Left kidney (tissue), 8 donors: Measurements from ENCODE around the gene GNAT3. TPM values are rescaled to one million over a fixed set of nuclear protein-coding genes. Genes with fewer than 3 reads are reported as not detected.

Experiments used
- DNase-seq: peaks from one replicate; pipeline ENCODE4 v3.0.0-alpha.2; 2013
- long read RNA-seq, 8 donors: transcript quantifications; one replicate each; lab custom pipeline, GENCODE V29; 2026
- polyA plus RNA-seq: library from polyadenylated mRNA; unstranded; fragments of 120-200 nt; gene quantifications from one replicate; pipeline ENCODE4 v1.2.1, GENCODE V29; 2013; ENCODE audit not compliant: insufficient read length

Gene GNAT3
- polyA plus RNA-seq: not detected
- long read RNA-seq, donor 1: 0 reads
- long read RNA-seq, donor 2: 0 reads
- long read RNA-seq, donor 3: 0 reads
- long read RNA-seq, donor 4: 0 reads
- long read RNA-seq, donor 5: 0 reads
- long read RNA-seq, donor 6: 0 reads
- long read RNA-seq, donor 7: 0 reads
- long read RNA-seq, donor 8: 0 reads

DNA sequence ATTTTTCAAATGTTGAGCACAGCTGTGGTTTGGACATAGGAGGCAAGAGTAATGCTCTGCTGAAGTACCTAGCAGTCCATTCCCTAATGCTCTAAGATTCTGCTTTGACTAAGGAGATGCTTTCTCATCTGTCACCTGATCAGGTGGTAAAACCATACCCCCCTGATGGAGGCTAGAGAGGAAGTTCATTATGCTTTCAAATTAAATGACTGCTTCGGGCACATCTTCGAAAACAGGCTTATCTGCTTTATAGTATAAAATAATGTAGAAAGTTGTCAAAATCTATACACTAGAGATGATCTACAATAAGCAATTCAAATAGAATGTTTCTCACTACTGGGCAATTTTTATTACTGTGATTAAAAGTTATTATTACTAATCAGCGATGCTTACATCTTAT is at the start of gene GNAT3:
Gene GNAT3, minus strand, starts transcription at position 101 of the 400 bp plus-strand sequence. CDS start 138 bp downstream, outside the sequence.
- DNase-seq: no peak

DNA sequence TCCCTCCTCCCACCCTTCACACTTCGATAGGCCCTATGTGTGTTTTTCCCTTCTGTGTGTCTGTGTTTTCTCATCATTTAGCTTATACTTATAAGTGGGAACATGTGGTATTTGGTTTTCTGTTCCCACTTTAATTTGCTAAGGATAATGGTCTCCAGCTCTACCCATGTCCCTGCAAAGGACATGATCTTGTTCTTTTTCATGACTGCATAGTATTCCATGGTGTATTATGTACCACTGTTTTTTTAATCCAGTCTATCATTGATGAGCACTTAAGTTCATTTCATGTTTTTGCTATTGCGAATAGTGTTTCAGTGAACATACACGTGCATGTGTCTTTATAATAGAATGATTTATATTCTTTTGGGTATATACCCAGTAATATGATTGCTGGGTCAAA is 46.3 kb upstream of the GNAT3 start:
- no peak for DNase-seq

DNA sequence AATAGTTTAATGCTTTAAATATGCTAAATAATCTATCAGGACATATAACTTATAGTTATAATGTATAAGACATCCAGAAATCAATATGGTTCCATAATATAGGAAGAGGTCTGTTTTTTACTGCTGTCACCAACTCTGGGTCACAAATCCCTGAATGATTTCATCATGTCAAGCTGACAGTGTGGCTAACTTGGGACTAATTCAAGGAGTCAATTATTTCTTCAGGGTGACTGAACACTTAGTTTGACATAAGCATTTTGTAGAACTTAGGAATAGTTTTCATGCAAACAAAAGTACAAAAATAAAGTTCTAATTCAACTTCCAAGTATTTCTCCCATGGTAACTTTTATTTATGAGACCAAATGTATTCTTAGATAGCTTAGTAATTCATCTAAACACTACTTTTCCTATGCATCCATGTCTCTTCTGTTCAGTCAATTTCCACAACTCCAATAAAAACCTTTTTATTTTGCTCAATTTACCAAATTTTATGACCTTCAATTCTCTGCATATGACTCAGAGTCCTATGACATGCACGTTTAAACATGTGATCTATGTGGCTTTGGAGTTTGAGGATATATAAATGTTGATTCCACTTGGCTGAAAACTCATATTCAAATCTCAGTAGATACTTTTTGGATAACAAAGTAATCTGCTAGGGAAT is 40.3 kb upstream of the GNAT3 start:
- DNase-seq: no peak

DNA sequence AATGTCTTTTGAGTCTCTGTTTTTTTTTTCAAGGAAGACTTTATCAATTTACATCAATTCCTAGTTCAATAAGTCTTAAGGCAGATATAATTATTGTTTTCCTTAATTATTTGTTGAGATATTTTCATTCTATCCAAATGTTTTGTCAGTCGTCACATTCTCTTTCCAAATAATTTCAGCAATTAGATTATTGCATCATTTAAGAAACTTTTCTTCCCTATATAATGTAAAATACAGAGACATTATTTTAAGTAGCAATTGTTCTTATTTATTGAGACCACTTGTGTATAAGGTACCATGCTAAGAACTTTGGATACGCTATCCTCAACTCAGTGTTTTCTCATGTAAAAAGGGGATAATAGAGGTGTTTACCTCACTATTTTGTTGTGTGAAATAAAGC is 38.1 kb upstream of the GNAT3 start:
- DNase-seq: no peak

DNA sequence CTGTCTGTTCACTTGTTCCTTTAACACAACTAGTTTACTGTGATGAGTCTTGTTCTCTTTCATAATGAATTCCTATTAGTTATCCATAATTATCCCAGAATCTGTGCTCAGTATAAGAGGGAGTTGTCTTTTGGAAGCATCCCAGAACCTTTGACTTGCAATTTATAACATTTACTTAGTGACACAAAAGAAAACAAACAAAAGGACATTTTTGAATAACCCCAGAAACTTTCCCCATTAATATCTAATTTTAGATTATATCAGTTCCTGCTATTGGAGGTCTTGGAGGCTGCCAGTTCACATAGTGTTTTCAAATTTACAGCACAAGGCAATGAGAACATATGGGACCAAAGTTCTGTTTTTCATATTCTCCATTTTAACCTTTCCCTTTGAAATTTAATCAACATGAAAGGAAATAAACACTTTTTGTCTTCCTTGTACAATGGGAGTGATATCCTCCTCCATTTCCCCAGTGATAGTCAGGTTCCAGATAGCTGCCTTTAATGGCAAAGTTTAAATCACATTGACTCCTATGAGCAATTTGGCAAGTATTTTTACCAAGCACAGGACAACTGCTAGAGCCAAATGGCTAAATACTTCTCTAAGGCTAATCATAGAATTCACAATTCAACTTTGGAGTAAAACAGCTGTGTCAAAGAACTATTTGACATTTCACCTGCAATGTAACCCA is 37.1 kb upstream of the GNAT3 start:
- no peak for DNase-seq

DNA sequence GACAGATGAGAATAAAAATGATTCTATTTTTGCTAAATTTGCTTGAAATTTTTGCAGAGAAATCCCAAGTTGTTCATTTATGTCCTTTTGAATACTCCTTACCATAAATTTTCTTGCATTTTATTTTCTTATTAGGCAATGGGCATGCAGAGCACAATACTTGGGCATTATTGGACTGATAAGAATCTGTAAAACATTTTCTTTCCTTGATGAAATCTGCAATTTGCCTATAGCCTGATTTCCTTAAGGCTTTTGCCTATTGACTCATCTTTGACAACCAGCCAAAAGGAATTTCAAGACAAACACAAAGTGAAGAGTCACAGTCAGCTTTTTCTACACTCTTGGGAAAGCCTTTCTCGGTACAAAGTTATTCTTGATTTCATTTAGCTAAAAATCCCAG is 30.5 kb upstream of the GNAT3 start:
- no peak for DNase-seq

DNA sequence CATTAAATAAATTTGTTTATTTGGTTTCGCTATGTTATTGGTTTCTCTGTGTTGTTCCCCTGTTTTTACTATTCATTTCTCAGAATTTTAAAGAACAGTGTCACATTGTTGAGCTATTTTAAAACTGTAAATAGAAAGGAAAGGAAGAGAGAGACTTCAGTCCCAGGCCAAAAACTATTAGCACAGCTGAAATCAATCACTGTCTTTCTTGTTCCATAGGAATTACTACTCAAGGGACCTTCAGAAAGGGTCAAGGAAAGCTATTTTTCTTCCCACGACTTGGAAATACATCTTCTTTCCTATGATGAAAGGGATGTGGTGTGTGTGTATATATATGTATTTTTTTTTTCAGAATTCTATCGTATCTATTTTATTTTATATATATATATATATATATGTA is 29.0 kb upstream of the GNAT3 start:
- DNase-seq: peak; percentile 27

DNA sequence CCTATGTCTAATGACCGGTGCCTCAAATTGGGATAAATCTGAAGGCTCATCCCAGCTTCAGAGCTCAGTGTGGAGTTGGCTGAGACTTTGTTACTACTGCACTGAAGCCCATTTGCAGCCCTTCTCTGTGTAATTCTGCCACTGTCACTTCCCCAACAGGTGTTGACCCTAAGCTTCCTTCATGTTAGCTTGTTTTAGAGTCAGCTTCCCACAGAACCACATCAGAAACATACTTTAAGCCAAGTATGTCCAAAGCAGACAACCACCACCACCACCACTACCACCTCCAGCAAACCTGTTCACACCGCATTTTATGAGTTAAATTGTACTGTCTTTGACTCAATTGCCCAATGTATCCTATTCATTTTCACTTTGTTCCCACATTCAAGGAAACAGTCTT is 25.2 kb upstream of the GNAT3 start:
- DNase-seq: no peak

DNA sequence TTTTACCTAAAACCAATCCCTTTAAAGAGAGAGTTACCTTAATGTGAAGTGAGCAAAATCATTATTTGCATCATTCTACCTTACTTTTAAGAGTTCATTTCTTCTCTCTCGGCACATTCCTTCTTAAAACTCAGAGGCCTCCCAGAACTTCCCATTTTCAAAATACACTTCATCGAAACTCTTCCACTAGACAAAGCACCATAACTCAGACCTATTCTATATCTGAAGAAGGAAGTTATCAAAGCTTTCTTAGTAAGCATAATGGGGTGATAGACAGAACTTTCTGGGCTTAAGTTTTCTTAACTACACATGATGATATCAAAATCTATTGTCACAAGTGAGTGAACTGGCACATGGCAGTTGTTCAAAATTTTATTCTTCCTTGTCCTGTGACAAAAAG is 24.6 kb upstream of the GNAT3 start:
- DNase-seq: no peak

DNA sequence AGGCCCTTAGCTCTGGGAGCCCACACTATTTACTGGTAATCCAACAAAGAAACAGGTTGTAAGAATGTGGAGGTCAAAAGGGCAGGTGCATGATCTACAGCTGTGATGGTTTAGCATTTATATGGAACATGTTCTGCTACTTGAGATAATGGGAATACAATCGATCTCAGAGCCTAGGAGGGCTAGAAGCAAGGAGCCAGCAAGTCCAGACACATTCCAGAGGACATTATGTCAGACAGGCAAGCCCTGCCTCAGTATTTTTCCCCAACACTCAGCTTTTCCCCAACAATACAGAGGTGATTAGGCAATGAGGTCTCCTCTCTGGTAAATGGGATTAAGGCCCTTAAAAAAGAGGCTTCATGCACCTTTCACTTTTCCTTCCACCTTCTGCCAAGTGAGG is 21.4 kb upstream of the GNAT3 start:
- no peak for DNase-seq

DNA sequence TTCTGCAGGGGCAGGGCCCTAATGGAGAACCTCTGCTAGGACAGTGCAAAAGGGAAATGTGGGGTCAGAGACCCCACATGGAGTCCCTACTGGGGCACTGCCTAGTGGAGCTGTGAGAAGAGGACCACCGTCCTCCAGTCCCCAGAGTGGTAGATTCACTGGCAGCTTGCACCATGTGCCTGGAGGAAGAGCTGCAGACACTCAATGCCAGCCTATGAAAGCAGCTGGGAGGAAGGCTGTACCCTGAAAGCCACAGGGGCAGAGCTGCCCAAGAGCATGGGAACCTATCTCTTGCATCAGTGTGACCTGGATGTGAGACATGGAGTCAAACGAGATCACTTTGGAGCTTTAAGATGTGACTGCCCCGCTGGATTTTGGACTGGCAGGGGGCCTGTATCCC is 20.3 kb upstream of the GNAT3 start:
- DNase-seq: no peak

DNA sequence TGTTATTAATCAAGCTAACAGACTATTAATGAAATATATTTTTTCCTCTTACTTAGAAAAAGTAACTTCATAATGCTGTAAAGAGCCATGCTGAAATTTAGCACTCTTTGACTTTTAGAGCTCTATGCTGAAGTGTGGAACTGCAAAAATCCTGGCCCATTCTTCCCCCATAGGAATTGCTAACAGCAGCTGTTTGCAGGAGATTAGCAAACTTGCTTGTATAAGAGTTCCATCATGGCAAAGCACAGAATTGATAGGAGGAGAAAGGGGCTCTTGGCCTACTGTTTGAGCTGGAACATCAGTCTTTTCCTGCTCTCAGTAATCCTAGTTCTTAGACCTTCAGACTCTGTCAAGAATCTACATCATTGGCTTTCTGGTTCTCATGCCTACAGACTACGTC is 18.3 kb upstream of the GNAT3 start:
- DNase-seq: no peak

DNA sequence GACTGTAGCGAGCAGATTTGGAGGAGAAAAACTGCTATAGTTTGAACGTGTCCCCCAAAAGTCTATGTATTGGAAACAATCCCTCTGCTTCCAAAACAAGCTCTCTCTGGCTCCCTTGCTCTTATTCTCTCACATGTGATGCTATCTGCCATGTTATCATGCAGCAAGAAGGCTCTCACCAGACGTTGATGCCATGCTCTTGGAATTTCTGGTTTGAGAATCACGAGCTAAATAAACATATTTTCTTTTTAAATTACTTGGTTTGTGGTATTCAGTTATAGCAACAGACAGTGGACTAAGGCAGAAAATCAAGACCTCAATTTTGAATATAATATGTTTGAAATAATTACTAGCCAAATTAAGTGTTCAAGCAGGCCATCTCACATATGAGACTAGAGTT is 17.5 kb upstream of the GNAT3 start:
- DNase-seq: no peak

DNA sequence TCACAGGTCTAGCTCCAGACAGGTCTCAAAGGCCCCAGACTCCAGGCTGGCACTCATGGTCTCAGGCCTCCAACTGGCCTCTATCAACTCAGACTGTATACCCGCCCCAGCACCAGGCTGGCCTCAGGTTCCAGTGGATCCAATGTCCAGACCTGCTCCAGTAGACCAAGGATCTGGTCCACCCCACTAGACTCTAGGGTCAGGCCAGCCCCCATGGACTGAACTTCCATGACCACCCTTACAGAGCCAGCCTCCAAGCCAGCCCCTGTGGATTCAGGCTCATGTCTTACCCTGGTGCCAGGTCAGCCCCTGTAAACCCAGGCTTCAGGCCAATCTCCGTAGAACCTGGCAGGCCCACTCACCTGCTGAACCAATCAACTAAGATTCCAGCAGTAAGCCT is 16.8 kb upstream of the GNAT3 start:
- DNase-seq: no peak

DNA sequence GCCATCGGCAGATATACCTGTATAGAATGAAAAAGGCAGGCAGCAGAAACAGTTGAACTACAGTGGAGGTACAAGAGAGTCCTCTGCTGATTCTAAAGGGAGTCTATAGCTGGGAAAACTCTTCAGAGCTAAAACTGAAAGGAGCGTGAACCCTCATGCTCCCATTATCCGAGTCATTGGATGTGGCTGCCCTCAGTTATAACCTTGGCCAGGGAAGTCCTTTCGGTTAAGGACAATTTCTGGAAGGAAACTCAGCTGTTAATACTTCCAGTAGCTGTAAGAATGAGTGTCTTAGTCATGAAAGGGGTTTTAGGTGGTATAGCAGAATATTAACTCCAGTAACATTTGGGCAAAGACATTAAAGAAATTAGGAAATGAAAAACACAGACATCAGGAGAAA is 14.6 kb upstream of the GNAT3 start:
- DNase-seq: no peak

DNA sequence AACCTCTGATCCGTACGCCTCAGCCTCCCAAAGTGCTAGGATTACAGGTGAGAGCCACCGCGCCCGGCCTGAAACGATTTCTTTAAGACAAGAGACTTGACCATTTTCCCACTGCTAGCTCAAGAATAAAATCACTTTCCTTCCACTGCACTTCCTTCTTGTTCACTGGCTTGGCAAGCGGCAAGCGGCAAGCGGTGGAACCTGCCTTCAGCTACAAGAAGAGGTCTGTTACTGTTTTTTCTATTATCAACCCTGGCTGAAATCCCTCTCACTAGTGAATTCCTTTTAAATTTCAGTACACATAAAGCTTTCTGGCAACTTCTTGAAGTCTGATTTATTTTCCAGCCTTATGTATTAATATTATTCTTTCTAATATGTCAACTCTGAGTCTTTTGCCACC is 12.8 kb upstream of the GNAT3 start:
- DNase-seq: no peak

DNA sequence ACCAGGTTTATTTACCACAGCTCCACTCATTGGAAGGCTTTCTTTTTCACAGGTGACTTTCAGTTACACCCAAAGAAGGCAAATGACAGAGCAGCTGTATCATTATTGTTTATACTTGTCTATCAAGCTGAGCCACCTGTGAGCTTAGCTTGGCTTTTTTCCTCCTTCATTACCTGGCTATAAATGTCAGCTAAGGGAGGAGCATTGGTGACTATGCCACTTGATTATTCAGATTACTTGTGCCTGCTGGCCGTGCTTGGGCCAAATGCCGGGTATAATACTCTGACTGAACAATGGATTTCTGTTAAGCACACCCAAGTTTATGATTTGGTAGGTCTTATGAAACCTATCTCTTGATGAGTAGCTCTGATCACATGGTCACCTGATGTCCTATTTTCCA is 9.9 kb upstream of the GNAT3 start:
- no peak for DNase-seq

DNA sequence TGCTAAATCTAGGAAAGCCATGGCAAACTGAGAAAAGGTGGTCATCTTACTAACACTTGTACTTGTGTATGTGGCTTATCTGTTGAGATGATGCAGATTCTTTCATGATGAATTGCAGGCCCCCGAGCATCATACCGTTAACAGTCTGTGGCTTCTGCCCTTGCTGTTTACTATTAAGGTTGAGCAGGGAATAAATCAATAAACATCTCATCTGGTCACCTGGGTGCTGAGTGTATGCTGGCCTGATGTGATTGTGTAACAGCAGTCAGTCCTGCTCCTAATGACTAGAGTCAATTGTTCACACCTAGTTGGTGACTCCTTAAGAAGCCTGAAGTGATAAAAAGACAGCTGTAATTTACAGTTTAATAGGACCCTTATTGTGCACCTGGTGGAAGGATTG is 8.3 kb upstream of the GNAT3 start:
- DNase-seq: no peak

DNA sequence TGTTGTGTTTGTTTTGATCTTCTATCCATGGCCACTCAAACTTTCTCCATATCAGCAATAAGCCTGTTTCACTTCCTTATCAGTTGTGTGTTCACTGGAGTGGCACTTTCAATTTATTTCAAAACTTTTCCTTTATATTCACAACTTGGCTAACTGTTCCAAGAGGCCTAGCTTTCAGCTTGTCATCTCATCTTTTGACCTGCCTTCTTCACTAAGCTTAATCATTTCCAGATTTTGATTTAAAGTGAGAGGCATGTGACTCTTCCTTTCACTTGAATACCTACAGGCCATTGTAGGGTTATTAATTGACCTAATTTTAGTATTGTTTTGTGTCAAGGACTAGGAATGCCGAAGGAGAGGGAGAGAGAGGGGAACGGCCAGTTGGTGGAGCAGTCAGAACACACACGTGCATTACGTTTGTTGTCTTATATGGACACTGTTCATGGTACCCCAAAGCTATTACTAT is 5.5 kb upstream of the GNAT3 start:
- DNase-seq: no peak

DNA sequence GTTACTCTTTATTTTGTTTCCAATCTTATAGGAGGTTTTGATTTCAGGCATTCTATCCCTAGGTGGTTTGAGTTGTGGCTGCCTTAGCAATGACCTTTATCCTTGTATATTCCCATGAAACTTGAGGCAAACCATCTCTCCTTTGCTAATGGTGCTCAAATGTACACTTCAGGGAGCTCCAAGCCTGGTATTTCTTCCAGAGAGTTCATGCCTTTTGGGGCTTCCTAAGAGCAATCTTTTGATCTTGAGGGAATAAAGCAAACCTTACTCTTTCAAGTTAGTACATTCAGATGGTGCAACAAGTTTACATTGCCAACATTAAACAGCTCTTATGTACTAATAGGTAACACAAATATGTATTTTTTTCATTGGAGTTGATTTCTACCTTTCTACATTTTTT is 3.4 kb upstream of the GNAT3 start:
- DNase-seq: no peak

DNA sequence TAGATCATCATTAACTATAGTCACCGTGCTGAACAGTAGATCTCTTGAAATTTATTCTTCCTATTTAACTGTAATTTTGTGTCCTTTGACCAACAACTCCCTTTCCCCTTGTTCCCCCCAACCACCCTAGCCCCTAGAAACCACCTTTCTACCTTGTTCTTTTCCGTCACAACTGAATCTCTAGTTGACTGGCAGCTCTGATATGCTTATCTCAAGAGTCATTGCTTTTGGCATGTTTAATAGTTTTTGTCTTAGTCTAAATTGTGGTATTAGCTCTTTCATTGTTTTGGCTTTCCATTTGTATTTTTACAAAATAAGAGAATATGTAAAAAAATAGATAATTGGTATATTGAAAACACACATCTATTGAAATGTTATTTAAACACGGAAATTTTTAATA is 1.8 kb downstream of the GNAT3 start:
- no peak for DNase-seq

DNA sequence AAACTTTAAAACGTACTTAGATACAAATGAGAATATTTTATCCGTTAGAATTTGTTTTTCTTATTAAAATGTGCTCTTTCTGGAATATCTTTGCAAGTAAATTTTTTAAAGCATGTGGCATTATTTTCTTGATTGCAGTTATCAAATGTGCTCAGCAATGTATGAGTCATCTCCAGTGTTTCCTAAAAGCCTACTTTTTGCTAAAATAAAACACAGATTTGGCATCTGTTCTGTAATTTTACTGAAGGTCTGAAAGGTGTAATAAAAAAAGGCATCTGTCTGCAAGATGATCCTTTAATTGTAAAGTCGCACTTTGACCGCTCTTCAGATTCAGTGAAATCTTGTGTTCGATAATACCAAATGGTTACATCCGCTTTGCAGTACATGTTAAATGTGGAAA is 3.4 kb downstream of the GNAT3 start:
- DNase-seq: no peak

DNA sequence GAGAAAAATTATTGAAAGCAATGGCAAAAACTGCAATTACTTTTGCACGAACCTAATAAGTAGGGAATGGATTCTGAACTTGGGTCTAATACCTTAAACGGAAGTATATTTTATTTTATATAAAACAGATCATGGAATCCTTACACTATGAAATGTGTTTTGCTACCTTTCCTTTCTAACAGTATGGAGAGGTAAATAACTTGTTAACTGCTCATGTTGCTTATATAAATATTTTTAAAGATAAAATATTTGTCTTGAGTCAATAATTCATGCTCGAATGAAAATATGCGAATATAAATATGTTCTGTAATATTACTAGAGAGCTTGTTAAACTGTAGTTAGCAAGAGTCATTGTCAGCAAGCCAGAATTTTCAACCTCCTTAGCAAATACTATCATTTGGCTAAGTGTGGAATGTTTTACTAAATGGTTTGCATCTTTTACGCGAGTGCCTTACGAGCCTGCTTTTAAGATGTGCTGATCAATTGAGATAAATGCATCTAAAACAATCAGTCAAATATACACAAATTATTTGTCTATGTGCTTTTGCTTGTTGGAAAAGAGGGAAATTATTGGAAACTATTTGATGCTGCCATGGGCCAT is 5.9 kb downstream of the GNAT3 start:
- DNase-seq: no peak
